Thymus (tissue), 11 donors: Measurements from ENCODE around the gene TSHZ2. TPM values are rescaled to one million over a fixed set of nuclear protein-coding genes. Genes with fewer than 3 reads are reported as not detected.

Experiments used
- DNase-seq, 9 donors: peaks; one replicate each; pipeline ENCODE4 v3.0.0-alpha.2; 2013; ENCODE audit warnings: low spot score in 9 of 9, low read depth in 6 of 9, missing footprints in 1 of 9
- H3K27ac ChIP-seq, 2 donors: one replicate each; pipeline ENCODE4 v1.5.1; 2013; ENCODE audit warnings: control low read depth in 1 of 2, low read depth in 1 of 2, low read length in 1 of 2, mild to moderate bottlenecking in 1 of 2, moderate library complexity in 1 of 2
- H3K27me3 ChIP-seq, 2 donors: one replicate each; pipeline ENCODE4 v1.5.1; 2013; ENCODE audit warnings: low read length in 1 of 2; ENCODE audit not compliant: control insufficient read depth in 2 of 2, insufficient read depth in 1 of 2
- H3K36me3 ChIP-seq, 2 donors: one replicate each; pipeline ENCODE4 v1.5.1; 2013; ENCODE audit warnings: low read length in 1 of 2, mild to moderate bottlenecking in 1 of 2, moderate library complexity in 1 of 2; ENCODE audit not compliant: control insufficient read depth in 2 of 2, insufficient read depth in 2 of 2
- H3K4me1 ChIP-seq, 2 donors: one replicate each; pipeline ENCODE4 v1.5.1; 2013; ENCODE audit warnings: low read length in 2 of 2; ENCODE audit not compliant: control insufficient read depth in 2 of 2, insufficient read depth in 2 of 2
- H3K4me3 ChIP-seq, 2 donors: one replicate each; pipeline ENCODE4 v1.5.1; 2013; ENCODE audit warnings: low read length in 2 of 2, control low read depth in 1 of 2, mild to moderate bottlenecking in 1 of 2
- H3K9me3 ChIP-seq, 2 donors: one replicate each; pipeline ENCODE4 v1.5.1; 2013; ENCODE audit warnings: low read length in 1 of 2, mild to moderate bottlenecking in 1 of 2; ENCODE audit not compliant: control insufficient read depth in 2 of 2, insufficient read depth in 1 of 2
- WGBS: extraction: QIAGEN DNeasy Blood & Tissue Kit; methylation state at CpG from one replicate; pipeline ENCODE4 v1.1.7; 2013; 5-methylcytosine and 5-hydroxymethylcytosine counted together
- polyA plus RNA-seq: library from polyadenylated mRNA; stranded (reverse); fragments of 200-250 nt; gene quantifications from one replicate; pipeline ENCODE4 v1.2.3, GENCODE V29; 2013
- total RNA-seq: library from RNA; stranded (reverse); fragments of 120-200 nt; gene quantifications from one replicate; pipeline ENCODE4 v1.2.4, GENCODE V29; 2013
- donor health status: healthy.

The TSHZ2 gene
- total and polyA plus RNA-seq, 2 donors = 1.4 to 2.4 TPM

- no peak overlapping the region for H3K27ac ChIP-seq
- 94% methylated on average over 5 of the region's 5 CpGs for WGBS
- H3K4me1 ChIP-seq = no peaks in the 10 kb centered on the region
- H3K4me3 ChIP-seq = no peak overlapping the region
- no peaks in the 10 kb centered on the region for H3K27me3 ChIP-seq
- no peaks in the 10 kb centered on the region for H3K9me3 ChIP-seq
- no peak for DNase-seq
- H3K36me3 ChIP-seq = no peaks in the 10 kb centered on the region
Measured at GRCh38 chr20:53270792-53271375, 298.7 kb downstream of the TSHZ2 start.

DNA sequence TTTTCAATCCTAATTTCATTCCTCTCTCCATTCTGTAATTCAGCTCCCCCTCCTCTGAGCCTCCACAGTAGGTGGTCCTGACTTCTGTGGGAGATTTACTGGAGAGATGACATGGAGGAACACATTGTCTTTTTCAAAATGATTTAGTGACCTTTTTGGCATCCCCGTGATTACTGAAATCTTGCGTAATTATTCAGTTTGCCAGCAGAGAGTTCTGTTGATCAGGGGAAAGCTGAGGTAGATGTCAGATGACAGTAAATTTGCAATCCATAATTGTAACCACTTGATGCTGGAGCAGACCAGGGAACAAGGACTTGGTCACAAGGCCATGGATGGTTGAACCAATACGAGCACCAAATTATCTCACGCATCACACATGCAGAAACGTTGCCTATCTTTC, 302.2 kb downstream of the TSHZ2 start:
- Histone ChIP-seq H3K4me1 (no peaks in the 10 kb centered on the region), H3K9me3 (no peaks in the 10 kb centered on the region), H3K36me3 (no peaks in the 10 kb centered on the region), H3K27me3 (no peaks in the 10 kb centered on the region), H3K27ac (no peak overlapping the region), H3K4me3 (no peak overlapping the region)
- DNase-seq = no peak
- WGBS = 92% methylated on average over 5 of the region's 5 CpGs

GRCh38 chr20:53274807-53275206, 302.6 kb downstream of the TSHZ2 start:
- H3K27ac ChIP-seq = no peak overlapping the region
- WGBS = 84% methylated on average over 3 of the region's 3 CpGs
- no peaks in the 10 kb centered on the region for H3K27me3 ChIP-seq
- no peak for DNase-seq
- no peaks in the 10 kb centered on the region for H3K4me1 ChIP-seq
- H3K36me3 ChIP-seq = no peaks in the 10 kb centered on the region
- no peaks in the 10 kb centered on the region for H3K9me3 ChIP-seq
- H3K4me3 ChIP-seq = no peak overlapping the region

GRCh38 chr20:53276143-53276542, 304.0 kb downstream of the TSHZ2 start:
- Histone ChIP-seq H3K36me3 (no peaks in the 10 kb centered on the region), H3K27ac (no peak overlapping the region), H3K4me3 (no peak overlapping the region), H3K9me3 (no peaks in the 10 kb centered on the region), H3K27me3 (no peaks in the 10 kb centered on the region), H3K4me1 (no peaks in the 10 kb centered on the region)
- WGBS = 95% methylated on average over 3 of the region's 3 CpGs
- DNase-seq = no peak

- Histone ChIP-seq H3K4me1 (no peaks in the 10 kb centered on the region), H3K9me3 (no peaks in the 10 kb centered on the region), H3K4me3 (no peak overlapping the region), H3K27ac (no peak overlapping the region), H3K36me3 (no peaks in the 10 kb centered on the region), H3K27me3 (no peaks in the 10 kb centered on the region)
- DNase-seq = no peak
- WGBS = 98% methylated on average over 1 of the region's 1 CpG
Measured at GRCh38 chr20:53278555-53278954, 306.4 kb downstream of the TSHZ2 start.

- Histone ChIP-seq H3K27ac (no peak overlapping the region), H3K27me3 (no peaks in the 10 kb centered on the region), H3K4me1 (no peaks in the 10 kb centered on the region), H3K4me3 (no peak overlapping the region), H3K9me3 (no peaks in the 10 kb centered on the region), H3K36me3 (no peaks in the 10 kb centered on the region)
- 80% methylated on average over 1 of the region's 1 CpG for whole genome bisulfite sequencing
- DNase-seq = no peak
Measured at GRCh38 chr20:53279735-53280134, 307.6 kb downstream of the TSHZ2 start.

- no peaks in the 10 kb centered on the region for H3K4me1 ChIP-seq
- WGBS = 83% methylated on average over 2 of the region's 2 CpGs
- no peak overlapping the region for H3K4me3 ChIP-seq
- DNase-seq = no peak
- H3K9me3 ChIP-seq = no peaks in the 10 kb centered on the region
- H3K27ac ChIP-seq = no peak overlapping the region
- no peaks in the 10 kb centered on the region for H3K36me3 ChIP-seq
- no peaks in the 10 kb centered on the region for H3K27me3 ChIP-seq
Measured at GRCh38 chr20:53281557-53282117, 309.5 kb downstream of the TSHZ2 start.

- no peaks in the 10 kb centered on the region for H3K4me1 ChIP-seq
- WGBS = 78% methylated on average over 11 of the region's 11 CpGs
- no peaks in the 10 kb centered on the region for H3K36me3 ChIP-seq
- H3K4me3 ChIP-seq = no peak overlapping the region
- H3K9me3 ChIP-seq = no peaks in the 10 kb centered on the region
- DNase-seq = no peak
- no peaks in the 10 kb centered on the region for H3K27me3 ChIP-seq
- no peak overlapping the region for H3K27ac ChIP-seq
Measured at GRCh38 chr20:53282217-53282955, 310.2 kb downstream of the TSHZ2 start.

- no peaks in the 10 kb centered on the region for H3K4me1 ChIP-seq
- 77% methylated on average over 2 of the region's 2 CpGs for WGBS
- H3K36me3 ChIP-seq = no peaks in the 10 kb centered on the region
- H3K27me3 ChIP-seq = no peaks in the 10 kb centered on the region
- no peak for DNase-seq
- H3K9me3 ChIP-seq = no peaks in the 10 kb centered on the region
- no peak overlapping the region for H3K4me3 ChIP-seq
- H3K27ac ChIP-seq = no peak overlapping the region
Measured at GRCh38 chr20:53283011-53283410, 310.9 kb downstream of the TSHZ2 start.
